GM23338 (cell line): Measurements from ENCODE around the gene FASTK. TPM values are rescaled to one million over a fixed set of nuclear protein-coding genes. Genes with fewer than 3 reads are reported as not detected.

Experiments used
- ATAC-seq: fragments of 200-7000 bp; cut with Tn5 transposase; 3 replicates; pipeline ENCODE4 v1.9.1; 2020
- DNase-seq: peaks from one replicate; pipeline ENCODE4 v3.0.0-alpha.2; 2015; ENCODE audit warnings: low spot score
- H2AFZ ChIP-seq: fragments of 200-600 bp; sonication (generic); 2 replicates; pipeline ENCODE4 v1.8.0; 2016; ENCODE audit warnings: antibody characterized with exemption, mild to moderate bottlenecking, moderate library complexity
- H3F3A ChIP-seq: fragments of 200-600 bp; sonication (generic); replicated peaks from 2 replicates; pipeline ENCODE4 v1.8.0; 2017; ENCODE audit warnings: antibody characterized with exemption, mixed run types, low read depth
- H3K27ac ChIP-seq: fragments of 200-600 bp; sonication (generic); 2 replicates; pipeline ENCODE4 v1.6.1; 2016; ENCODE audit warnings: low read depth
- H3K27me3 ChIP-seq: fragments of 200-600 bp; sonication (generic); 2 replicates; pipeline ENCODE4 v1.8.0; 2016; ENCODE audit warnings: mild to moderate bottlenecking, mixed run types, moderate library complexity; ENCODE audit not compliant: insufficient read depth
- H3K36me3 ChIP-seq: fragments of 200-600 bp; sonication (generic); 2 replicates; pipeline ENCODE4 v1.8.0; 2016; ENCODE audit warnings: mild to moderate bottlenecking; ENCODE audit not compliant: insufficient read depth
- H3K4me1 ChIP-seq: fragments of 200-600 bp; sonication (generic); 2 replicates; pipeline ENCODE4 v1.8.0; 2016; ENCODE audit warnings: mild to moderate bottlenecking, moderate library complexity; ENCODE audit not compliant: insufficient read depth
- H3K4me2 ChIP-seq: fragments of 200-600 bp; sonication (generic); 2 replicates; pipeline ENCODE4 v1.7.1; 2017; ENCODE audit warnings: mixed run types
- H3K4me3 ChIP-seq: fragments of 200-600 bp; sonication (generic); 2 replicates; pipeline ENCODE4 v1.6.1; 2016; ENCODE audit warnings: mixed run types
- H3K79me2 ChIP-seq: fragments of 200-600 bp; sonication (generic); replicated peaks from 2 replicates; pipeline ENCODE4 v1.8.0; 2017; ENCODE audit warnings: mild to moderate bottlenecking; ENCODE audit not compliant: insufficient read depth
- H3K9me2 ChIP-seq: fragments of 200-600 bp; sonication (generic); 2 replicates; pipeline ENCODE4 v1.8.0; 2017; ENCODE audit not compliant: insufficient read depth
- H4K20me1 ChIP-seq: fragments of 200-600 bp; sonication (generic); replicated peaks from 2 replicates; pipeline ENCODE4 v1.8.0; 2017; ENCODE audit warnings: mild to moderate bottlenecking; ENCODE audit not compliant: insufficient read depth
- H3K27ac Mint-ChIP-seq: 2 replicates; pipeline ENCODE4 v1.8.0; 2020; ENCODE audit warnings: inconsistent platforms, mild to moderate bottlenecking, moderate library complexity, mixed read lengths
- H3K27me3 Mint-ChIP-seq: 3 replicates; pipeline ENCODE4 v1.8.0; 2022; ENCODE audit warnings: low read depth, mild to moderate bottlenecking, moderate library complexity, mixed read lengths, inconsistent platforms; ENCODE audit not compliant: insufficient read depth, poor library complexity
- H3K36me3 Mint-ChIP-seq: 3 replicates; pipeline ENCODE4 v1.8.0; 2021; ENCODE audit warnings: low read depth, mild to moderate bottlenecking, inconsistent platforms, moderate library complexity, mixed read lengths
- H3K4me1 Mint-ChIP-seq: 3 replicates; pipeline ENCODE4 v1.8.0; 2020; ENCODE audit warnings: mild to moderate bottlenecking, inconsistent platforms, mixed read lengths
- H3K4me3 Mint-ChIP-seq: 3 replicates; pipeline ENCODE4 v1.8.0; 2021; ENCODE audit warnings: moderate library complexity, mild to moderate bottlenecking, inconsistent platforms, mixed read lengths
- H3K9me3 Mint-ChIP-seq: 3 replicates; pipeline ENCODE4 v1.8.0; 2020; ENCODE audit warnings: moderate library complexity, mild to moderate bottlenecking, inconsistent platforms, mixed read lengths
- CREB1 ChIP-seq: fragments of 250-450 bp; sonication (Bioruptor Pico); IDR thresholded peaks from 2 replicates; pipeline ENCODE4 v1.5.0; 2020; ENCODE audit warnings: low read depth, mild to moderate bottlenecking, moderate library complexity
- ETS1 ChIP-seq: IDR thresholded peaks from 2 replicates; pipeline ENCODE4 v1.6.1; 2016; ENCODE audit warnings: antibody characterized with exemption
- EZH2 ChIP-seq: fragments of 200-600 bp; sonication (generic); IDR thresholded peaks from one replicate; pipeline ENCODE4 v1.8.0; 2017; ENCODE audit warnings: antibody characterized with exemption, mild to moderate bottlenecking, low read depth; ENCODE audit not compliant: unreplicated experiment
- JUNB ChIP-seq: IDR thresholded peaks from one replicate; pipeline ENCODE4 v1.6.1; 2016; ENCODE audit warnings: antibody characterized with exemption; ENCODE audit not compliant: unreplicated experiment
- POLR2AphosphoS5 ChIP-seq: IDR thresholded peaks from 2 replicates; pipeline ENCODE4 v1.6.1; 2016; ENCODE audit warnings: antibody characterized with exemption, low read depth
- STAT1 ChIP-seq: IDR thresholded peaks from one replicate; pipeline ENCODE4 v1.6.1; 2016; ENCODE audit warnings: antibody characterized with exemption; ENCODE audit not compliant: unreplicated experiment
- ZNF331 ChIP-seq: fragments of 250-450 bp; sonication (Bioruptor Pico); IDR thresholded peaks from 2 replicates; pipeline ENCODE4 v1.5.0; 2020; ENCODE audit warnings: low read depth, mild to moderate bottlenecking, moderate library complexity
- ZNF462 ChIP-seq: fragments of 250-450 bp; sonication (Bioruptor Pico); IDR thresholded peaks from 2 replicates; pipeline ENCODE4 v1.5.0; 2020; ENCODE audit warnings: mild to moderate bottlenecking, moderate library complexity
- long read RNA-seq: library from polyadenylated mRNA; unstranded; transcript quantifications from one replicate; pipeline ENCODE4 v2.0.0, GENCODE V29; 2020; ENCODE audit not compliant: unreplicated experiment
- polyA plus RNA-seq: library from polyadenylated mRNA; unstranded; fragments of >200 nt; fragmentation: Nextera tagmentation; extraction: Ambion mirVana; gene quantifications from 2 replicates; pipeline ENCODE4 v1.2.1, GENCODE V29; 2016
- total RNA-seq: library from RNA; depleted of rRNA; stranded (reverse); fragments of >200 nt; shearing (Covaris generic); gene quantifications from 2 replicates; pipeline ENCODE4 v1.2.3, GENCODE V29; 2014; rRNA removed

Gene FASTK
- total RNA-seq (42.5 and 57.4 TPM in 2 replicates), polyA plus RNA-seq (36.4 and 37.4 TPM in 2 replicates)
- long read RNA-seq, transcript FASTK-201 (10 exons, 1,827 nt), result major isoform, 29 of 48 reads
- long read RNA-seq, transcript FASTK-202 (9 exons, 1,402 nt), result minor isoform, 5 of 48 reads
- long read RNA-seq, partial matches to known transcripts, result 2 of 48 reads
- long read RNA-seq, other reads (novel, unspliced or antisense), result 8 of 48 reads

- Mint-ChIP-seq H3K27ac (peak within 1 kb of the TSS; percentile 86; the same call in 1 of the 2 replicates), H3K4me1 (peaks cover 45% of the 10 kb centered on the region), H3K27me3 (peaks cover 27% of the 10 kb centered on the region), H3K4me3 (peak within 1 kb of the TSS; percentile 89), H3K9me3 (peaks cover 2% of the 10 kb centered on the region; the same call in 1 of the 3 replicates), H3K36me3 (peaks cover 13% of the 10 kb centered on the region)
- H3K4me1 ChIP-seq, result peaks cover 39% of the 10 kb centered on the region
- no peaks in the 10 kb centered on the region for H3K9me2 ChIP-seq
- H3K79me2 ChIP-seq, result peaks cover 6% of the 10 kb centered on the region; the same call in 1 of the 2 replicates
- TF ChIP-seq POLR2AphosphoS5, result peak; percentile 79
- TF ChIP-seq JUNB, result no peak
- TF ChIP-seq CREB1 (CRISPR knock-in tag), result peak; percentile 66; the same call in 1 of the 2 replicates
- TF ChIP-seq ETS1, result 0 out of 2 replicates have a peak, but pooled peaks have one; percentile 16
- no peaks in the 10 kb centered on the region for H3K36me3 ChIP-seq
- H3K4me2 ChIP-seq, result peak within 1 kb of the TSS; percentile 98
- ATAC-seq (peak; percentile 55), DNase-seq (peak; percentile 94)
- H3K27me3 ChIP-seq, result peaks cover 18% of the 10 kb centered on the region
- H3K27ac ChIP-seq, result no peak within 1 kb of the TSS
- H4K20me1 ChIP-seq, result peaks cover 12% of the 10 kb centered on the region
- H3F3A ChIP-seq, result peaks cover 20% of the 10 kb centered on the region
- peak within 1 kb of the TSS; percentile 91 for H3K4me3 ChIP-seq
- H2AFZ ChIP-seq, result peak within 1 kb of the TSS; percentile 86; the same call in 1 of the 2 replicates
Observed at GRCh38 chr7:151080522-151081169, at the start of gene FASTK. FASTK (minus strand) TSS chr7:151080809; CDS start chr7:151080766, 43 bp downstream.

GRCh38 chr7:151129960-151130591, 49.5 kb upstream of the FASTK start:
- no peak overlapping the region for H3K27ac ChIP-seq
- H3F3A ChIP-seq, result peaks cover 8% of the 10 kb centered on the region
- H2AFZ ChIP-seq, result no peak overlapping the region
- H3K4me3 Mint-ChIP-seq, result no peak overlapping the region
- H3K9me3 Mint-ChIP-seq, result no peaks in the 10 kb centered on the region
- no peak overlapping the region for H3K27ac Mint-ChIP-seq
- no peak for ATAC-seq
- no peak for TF ChIP-seq EZH2
- TF ChIP-seq ZNF462 (CRISPR knock-in tag), result no peak
- no peak for TF ChIP-seq ZNF331 (CRISPR knock-in tag)
- no peak for TF ChIP-seq STAT1
- no peak for DNase-seq
- no peak overlapping the region for H3K4me3 ChIP-seq
- H3K36me3 Mint-ChIP-seq, result peaks cover 24% of the 10 kb centered on the region
- H3K36me3 ChIP-seq, result no peaks in the 10 kb centered on the region
- peaks cover 31% of the 10 kb centered on the region for H3K27me3 Mint-ChIP-seq
- H3K79me2 ChIP-seq, result no peaks in the 10 kb centered on the region
- H3K4me1 ChIP-seq, result peaks cover 8% of the 10 kb centered on the region
- H3K27me3 ChIP-seq, result peaks cover 11% of the 10 kb centered on the region
- H3K4me1 Mint-ChIP-seq, result peaks cover 14% of the 10 kb centered on the region
- H3K9me2 ChIP-seq, result no peaks in the 10 kb centered on the region
- no peak overlapping the region for H3K4me2 ChIP-seq
- H4K20me1 ChIP-seq, result peaks cover 12% of the 10 kb centered on the region
